ENCODE measurements around the gene SNX9. TPM values are rescaled to one million over a fixed set of nuclear protein-coding genes. Genes with fewer than 3 reads are reported as not detected.

The SNX9 gene
- polyA plus RNA-seq, 1 donor, result 21.2 TPM

DNA sequence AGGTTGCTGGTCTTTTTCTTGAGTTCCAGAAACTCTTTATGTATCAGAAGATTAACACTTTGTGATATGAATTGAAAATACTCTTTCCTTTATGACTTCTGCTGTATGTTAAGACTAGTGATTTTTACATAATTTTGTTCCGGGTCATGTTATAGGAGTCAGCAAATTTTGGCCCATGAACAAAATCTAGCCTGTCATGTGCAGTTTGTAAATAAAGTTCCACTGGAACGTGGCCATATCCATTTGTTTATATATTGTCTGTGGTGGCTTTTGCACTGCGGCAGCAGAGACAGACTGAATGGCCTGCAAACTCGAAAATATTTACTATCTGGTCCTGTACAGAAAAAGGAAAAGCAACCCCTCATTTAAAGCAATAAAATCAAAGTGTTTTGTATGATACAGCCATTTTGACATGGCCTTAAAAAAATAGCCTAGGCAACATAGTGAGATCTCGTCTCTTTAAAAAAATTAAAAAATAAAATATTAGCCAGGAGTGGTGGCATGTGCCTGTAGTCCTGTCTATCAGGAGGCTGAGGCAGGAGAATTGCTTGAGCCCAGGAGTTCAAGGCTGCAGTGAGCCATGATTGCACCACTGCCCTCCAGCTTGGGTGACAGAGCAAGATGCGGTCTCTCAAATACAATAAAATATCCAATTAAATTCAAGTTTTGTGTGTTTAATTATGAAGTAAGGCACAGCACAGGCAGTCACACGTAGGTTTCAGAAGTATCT, 36.9 kb downstream of the SNX9 start:
- no peak for DNase-seq

DNA sequence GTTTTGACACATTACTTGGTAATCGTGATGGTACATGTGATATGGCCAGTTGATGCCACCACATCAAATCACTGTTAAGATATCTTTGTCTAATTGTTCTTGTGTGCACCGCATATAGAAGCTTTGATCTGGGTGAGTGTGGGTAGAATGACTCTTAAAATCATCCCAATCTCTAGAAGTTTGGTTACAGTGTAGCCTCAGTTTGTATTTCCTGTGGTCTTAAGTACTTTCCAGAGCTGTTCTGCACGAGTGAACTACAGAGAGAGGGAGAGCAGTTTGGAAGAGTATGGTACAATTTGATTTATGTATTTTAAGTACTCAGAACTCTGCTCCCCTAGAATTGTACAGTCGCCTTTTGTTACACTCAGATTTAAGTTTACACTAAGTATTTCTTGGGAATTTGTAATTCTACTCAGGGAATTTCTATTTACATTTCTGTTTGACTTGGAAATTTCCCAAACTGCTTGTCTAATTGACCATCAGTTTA, 37.5 kb downstream of the SNX9 start:
- no peak for DNase-seq

DNA sequence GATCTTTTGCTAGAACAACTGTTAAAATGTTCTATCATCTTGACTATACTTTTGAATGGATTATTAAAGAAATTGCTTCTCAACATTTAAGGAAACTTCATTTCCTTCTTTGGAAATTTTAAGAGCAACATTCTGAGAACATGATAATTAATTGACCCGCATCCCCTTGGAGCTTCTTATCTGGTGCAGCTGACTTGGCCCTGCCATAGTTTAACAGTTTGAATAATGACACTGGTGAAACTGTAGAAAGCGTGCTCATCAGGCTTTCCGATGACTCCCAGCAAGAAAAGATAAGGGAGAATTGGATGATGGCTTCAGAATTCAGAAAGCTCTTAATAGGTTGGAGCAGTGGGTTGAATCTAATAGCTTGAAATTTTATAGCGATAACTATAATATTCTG, 38.1 kb downstream of the SNX9 start:
- DNase-seq, result no peak

DNA sequence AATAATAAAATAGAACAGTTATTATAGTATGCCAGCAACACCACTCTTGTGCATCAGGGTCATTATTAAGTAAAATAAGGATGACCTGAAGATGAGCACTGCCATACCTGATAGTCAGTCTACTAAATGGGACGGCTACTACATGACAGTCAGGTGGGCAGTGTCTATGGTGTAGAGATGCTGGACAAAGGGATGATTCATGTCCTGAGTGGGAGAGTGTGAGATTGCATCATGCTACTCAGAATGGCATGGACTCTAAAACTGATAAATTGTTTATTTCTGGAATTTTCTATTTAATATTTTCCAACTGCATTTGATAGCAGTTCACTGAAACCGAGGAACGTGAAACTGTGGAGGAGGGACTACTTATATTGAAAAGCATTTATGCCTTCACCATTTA, 38.8 kb downstream of the SNX9 start:
- no peak for DNase-seq

DNA sequence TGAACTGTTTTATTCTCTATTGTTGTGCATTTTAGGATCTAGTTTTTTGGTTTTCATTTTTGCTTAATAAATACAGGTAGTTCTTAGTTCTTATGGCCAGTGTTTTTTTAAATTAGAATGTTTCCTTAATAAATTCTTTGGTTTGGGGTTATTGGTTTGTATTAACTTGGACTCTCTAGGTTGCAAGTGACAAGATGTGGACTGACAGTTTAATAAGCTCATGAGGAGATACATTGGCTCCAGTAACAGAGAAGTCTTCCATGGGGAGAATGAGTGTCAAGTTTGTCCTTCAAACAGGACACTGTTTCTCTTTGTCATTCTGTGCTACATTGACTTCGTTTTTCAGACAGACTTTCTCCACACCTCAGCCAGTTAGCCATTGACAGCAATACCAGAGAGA, 39.7 kb downstream of the SNX9 start:
- DNase-seq, result no peak

DNA sequence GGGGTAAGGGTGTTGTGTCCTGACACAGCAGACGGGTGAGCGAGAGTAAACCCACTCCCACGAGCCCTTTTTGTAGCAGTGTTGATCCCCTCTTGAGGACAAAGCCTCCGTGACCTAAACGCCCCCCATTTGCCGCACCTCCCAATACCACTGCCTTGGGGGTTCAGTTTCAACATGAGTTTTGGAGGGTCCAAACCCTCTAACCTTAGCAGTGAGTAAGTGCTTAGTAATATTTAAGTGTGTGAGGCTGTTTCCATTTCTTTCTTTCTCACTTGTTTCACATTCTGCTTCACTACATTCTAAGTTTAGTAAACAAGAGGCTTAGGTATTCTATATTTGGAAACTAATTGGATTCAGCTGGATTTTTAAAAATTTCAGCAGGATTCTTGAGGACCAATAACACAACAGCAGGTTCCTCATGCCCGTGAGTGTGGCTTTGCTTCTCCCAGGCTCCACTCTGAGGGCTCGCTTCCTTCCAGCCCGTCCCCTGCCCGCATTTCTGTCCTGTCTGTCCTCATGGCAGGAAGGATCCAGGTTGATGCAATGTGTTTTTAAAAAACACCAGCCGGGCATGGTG, 41.2 kb downstream of the SNX9 start:
- no peak for DNase-seq

DNA sequence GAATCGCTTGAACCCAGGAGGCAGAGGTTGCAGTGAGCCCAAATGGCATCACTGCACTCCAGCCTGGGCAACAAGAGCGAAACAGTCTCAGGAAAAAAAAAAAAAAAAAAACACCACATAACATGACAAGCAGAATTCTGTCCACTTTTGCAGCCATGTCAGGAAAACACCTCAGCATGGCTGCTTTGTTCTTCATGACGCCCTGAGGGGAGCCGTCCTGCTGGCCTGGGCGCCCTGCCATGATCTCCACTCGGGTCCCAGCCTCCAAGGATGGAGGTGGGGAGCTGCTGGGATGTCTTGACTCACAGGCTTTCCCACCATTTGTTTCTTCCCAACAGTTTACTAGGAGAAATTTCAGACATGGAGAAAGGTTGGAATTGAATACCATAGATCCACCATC, 42.2 kb downstream of the SNX9 start:
- DNase-seq, result no peak

DNA sequence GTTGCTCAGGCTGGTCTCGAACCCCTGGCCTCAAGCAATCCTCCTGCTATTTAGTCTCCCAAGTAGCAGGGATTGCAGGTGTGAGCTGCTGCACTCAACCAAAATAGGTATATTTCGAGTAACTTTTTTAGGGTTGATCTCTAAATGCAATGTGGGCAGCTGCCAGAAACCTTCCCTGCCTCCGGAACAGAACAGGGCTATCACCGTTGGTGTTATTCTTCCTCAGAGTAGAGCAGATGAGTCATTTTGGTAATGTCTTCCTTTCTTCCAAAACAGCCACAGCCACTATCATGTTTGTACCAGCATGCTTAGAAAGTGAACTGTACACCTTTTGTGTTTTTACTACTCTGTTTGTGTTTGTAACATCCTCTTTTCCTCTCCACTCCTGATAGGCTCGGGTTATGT, 44.1 kb downstream of the SNX9 start:
- no peak for DNase-seq

DNA sequence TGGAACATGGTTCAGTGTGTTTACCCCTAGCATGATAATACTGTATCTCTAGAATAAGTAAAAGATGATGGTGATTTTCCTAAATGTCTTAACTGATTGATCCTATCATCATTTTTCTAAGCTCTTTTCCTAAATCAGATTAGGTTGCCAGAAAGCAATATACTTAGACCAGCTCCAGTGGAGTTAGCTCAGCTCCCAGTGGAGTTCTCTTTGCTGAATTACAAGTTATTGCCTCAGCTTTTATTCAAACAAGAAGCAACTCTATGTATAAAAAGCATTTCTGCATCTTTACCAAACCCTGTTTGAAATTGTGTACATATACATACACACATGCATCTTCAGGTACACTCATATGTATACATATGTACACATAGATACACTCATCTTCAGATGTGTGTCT, 44.9 kb downstream of the SNX9 start:
- no peak for DNase-seq

DNA sequence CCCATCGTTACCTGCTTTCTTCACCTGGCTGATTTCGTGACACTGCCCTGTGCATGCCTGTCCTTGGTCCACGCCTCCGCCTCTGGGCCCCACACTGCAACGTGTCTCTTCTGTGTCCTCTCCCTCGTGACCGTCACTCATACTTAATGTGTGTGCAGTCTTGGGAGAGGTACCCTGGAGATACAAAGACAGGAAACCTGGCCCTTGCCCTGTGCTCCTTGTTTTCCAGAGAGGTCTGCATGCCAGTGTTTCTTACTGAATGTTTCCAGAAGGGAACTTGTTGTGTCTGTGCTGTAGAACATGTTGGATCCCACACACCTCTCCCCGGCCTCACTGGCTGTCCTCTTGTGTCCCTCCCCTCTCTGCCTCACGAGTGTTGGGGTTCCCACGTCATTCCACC, 45.8 kb downstream of the SNX9 start:
- no peak for DNase-seq

DNA sequence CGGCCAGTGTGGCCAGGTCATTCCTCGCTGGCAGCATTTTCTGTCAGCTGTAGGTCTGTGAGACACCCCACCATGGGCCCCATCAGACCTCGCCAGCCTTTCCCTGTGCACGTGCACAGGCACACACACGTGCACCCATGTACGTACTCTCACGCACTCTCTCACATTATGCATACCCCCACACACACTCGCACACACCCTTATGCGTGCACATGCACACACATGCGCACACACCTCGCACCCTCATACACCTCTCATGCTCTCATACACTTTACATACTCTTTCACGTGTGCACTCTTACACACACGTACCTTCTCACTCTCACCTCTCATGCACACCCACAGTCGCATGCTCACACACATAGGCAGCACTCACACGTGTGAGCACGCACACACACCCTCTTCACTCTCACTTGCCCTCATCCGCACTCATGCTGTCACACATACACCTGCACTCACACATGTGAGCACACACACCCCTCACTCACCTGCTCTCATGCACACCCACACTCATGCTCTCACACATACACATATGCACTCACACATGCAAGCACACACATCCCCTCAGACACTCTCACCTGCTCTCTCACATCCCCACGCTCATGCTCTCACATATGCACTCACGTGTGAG, 46.7 kb downstream of the SNX9 start:
- no peak for DNase-seq

DNA sequence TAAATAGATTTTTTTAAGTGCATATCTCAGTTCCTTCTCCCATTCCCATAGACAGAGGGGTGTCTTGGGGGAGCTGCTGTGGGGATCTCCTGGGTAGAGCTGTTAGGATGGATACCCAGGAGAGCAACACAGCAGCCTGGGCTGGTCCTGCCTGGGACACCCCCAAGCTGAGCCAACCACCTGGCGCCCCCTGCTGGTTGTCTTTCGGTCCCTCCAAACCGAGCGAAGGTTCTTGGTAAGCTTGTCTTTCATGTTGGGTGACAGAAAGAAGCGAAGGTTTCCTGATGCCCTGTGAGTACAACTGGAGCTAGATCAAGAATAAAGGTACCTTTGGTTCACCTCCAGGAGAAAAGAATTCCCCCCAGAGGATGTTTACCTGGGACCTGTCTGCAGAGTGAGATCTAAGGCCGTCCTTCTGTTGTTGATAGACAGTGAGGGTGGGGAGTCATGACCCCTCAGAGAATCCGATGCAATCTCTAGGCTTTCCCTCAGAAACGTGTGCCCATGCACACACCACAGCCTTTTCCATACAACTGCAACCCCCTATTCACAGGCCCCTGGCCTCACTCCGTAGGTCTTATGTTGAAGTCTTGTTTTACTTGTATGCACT, 50.8 kb downstream of the SNX9 start:
- DNase-seq, result peak; percentile 34

DNA sequence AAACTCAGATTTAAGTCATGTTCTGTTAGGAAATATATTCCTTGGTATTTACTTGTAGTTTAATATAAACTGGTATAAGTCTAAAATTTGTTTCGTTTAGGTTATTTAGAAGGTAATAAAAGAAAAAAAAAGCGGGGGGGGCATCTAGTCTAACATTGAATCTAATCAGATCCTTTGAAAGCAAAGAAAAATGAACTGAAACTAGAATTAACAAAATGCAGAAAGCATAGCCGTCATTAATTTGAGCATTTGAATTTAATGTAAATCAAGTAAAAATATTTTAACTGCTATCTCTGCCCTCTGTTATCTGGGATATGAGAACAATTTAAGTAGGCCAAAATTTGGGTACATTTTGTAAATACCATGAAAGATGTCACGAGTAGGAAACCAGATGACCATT, 54.1 kb downstream of the SNX9 start:
- no peak for DNase-seq

DNA sequence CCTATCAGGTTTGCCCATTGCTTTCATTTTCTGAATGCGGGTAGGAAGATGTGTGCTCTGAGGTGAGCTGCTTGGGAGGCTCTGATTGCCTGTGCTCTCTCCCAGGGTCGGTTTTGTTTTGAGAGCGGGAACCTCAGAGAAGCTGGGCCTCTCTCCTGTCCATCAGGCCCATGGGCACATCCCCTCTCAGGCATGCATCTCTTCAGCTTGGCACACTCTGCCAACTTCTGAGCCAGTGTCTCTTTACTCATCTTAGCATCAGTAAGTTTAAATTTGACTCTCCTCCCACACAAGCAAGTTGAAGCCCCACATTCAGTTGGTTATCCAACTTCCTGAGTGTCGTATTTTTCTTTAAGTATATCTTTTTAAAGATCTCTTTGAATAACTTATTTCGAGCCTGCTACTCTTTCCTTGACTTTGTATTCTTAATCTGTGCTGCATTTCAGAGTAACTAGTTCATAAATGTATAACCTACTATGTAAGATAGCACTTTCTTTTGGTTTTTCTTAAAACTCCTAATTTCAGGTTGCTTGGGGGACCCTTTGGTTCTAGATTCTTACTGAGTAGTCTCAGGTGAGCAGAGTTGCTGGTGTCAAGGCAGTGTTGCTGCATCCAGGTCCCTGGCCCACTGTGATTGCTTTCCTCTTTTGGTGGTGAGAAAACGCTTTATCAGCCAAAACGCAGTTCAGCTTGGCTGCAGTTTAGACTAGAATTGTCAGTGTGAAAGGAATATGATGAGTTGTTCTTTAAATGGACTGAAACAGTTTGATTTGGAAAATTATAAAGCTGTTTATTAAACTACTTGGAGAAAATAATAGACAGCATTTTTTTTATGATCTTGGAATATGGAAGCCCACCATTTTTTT, 54.8 kb downstream of the SNX9 start:
- DNase-seq, result no peak

DNA sequence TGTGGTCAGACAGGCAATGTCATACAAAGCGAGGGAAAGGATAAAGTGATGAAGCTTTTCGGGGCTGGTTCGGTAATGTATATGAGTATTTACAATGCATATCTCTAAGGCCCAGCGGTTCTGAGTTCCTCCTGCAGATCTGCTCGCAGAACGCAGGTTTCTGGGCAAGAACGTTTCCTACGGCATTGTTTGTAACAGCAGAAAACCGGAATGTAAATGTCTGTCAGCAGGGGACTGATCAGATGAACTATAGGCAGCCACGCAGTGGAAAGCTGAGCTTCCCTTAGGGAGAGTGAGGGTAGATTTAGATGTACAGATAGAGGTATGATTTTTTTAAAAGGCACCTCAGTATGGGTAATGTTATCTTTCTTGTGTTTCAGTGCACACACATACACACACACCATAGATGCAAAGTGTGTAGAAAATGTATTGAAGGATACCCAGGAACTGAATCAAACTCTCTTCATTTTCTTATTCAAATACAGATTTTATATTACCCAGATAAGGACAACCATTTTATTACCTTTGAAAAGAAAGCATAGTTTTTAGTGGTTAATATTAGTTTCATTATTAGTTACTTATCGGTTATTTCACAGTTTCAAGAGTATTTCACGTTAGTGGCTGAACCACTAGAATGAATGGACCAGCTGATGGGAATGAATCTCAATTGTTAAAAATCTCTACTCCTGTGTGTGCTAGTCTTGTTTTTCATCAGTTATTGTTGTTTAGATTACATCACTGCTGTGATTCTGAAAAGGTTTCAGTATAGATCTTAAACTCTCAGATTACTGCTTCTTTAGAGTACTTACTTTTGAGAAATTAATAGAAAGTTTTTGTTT, 56.2 kb downstream of the SNX9 start:
- no peak for DNase-seq

DNA sequence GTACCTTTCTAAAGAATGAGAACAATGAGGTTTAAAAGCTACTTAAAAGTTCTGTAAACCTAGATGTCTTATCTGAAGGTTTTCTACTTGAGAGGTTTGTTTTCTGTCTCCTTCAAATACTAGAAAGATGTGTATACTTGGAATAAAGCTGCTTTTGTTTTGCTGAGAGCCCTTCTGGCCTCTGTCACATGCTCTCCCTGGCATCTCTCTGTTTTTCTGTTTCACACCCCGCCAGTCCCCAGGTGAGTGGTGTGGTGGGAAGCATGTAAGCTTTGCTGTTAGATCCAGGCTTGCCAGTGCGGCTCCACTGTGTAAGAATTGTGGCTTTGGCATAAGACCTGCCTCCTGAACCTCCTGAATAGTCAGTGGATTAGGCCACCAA, 56.8 kb downstream of the SNX9 start:
- no peak for DNase-seq

DNA sequence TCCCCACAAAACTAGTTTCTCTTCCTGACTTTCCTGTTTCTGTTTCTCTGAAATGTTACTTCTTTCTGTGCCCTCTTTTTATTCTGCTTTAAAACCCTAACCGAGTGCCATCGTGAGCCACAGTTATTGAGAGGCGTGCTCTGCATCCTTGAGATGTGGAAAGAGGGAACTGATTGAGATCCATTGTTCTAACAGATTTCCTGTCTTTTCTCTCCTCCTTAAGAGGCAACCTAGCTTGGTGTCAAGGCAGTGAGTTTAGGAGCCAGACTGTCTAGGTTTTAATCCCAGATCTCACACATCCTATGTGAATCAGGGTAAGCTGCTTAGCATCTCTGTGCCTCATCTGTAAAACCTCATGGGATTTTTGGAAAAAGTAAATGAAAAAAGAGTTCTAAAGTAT, 57.5 kb downstream of the SNX9 start:
- DNase-seq, result no peak

DNA sequence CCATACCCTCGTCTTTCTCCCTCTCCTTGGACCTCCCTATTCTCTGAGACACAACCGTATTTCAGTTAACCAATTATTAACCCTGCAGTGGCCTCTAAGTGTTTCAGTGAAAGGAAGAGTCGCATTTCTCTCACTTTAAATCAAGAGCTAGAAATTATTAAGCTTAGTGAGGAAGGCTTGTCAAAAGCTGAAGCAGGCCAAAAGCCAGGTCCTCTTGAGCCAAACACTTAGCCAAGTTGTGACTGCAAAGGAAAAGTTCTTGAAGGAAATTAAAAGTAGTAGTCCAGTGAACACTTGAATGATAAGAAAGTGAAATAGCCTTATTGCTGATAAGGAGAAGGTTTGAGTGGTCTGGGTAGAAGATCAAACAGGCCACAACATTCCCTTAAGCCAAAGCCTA, 58.3 kb downstream of the SNX9 start:
- DNase-seq, result no peak

DNA sequence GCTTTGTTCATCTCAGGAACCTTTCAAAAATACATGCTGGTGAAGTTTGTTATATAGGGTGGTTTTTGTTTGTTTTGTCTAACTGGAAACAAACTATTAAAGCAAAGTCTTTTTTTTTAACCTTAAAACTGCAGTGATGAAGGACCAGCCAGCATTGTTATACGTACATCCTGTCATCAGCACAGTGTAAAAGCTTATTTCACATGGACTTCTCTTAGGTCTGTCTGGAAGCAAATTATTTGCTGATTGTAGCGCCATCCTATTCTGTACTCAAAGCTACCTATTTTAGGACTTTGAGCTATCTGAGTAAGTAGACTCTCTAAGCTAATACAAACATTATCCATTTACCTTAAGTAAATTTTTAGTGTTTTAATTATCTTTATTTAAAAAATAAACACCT, 61.7 kb downstream of the SNX9 start:
- no peak for DNase-seq

DNA sequence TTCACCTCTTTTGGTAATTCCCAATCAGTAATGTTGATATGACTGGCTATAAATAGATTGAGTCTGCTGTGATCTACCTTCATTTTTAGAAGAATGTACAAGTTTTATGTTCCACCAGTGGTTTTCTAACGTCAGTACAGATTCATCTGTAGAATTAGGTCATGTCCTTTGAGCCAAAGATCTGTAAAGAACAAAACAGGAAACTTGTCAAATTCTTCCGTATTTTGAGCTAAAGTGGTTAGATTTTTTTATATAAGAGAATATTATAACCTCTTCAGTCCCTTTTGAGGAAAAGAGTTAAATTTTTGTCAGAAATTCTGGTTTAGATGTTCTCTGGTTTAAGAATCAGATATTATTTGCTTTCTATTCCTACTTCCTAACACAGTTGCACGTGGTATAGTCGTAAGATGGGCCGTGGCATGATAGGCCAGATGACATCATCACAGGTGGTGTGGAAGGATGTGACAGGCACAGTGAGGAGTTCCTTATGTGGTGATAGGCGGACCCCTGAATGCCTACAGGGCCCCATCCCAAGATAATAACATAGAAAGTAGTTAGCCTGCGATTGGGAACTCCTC, 62.3 kb downstream of the SNX9 start:
- no peak for DNase-seq

DNA sequence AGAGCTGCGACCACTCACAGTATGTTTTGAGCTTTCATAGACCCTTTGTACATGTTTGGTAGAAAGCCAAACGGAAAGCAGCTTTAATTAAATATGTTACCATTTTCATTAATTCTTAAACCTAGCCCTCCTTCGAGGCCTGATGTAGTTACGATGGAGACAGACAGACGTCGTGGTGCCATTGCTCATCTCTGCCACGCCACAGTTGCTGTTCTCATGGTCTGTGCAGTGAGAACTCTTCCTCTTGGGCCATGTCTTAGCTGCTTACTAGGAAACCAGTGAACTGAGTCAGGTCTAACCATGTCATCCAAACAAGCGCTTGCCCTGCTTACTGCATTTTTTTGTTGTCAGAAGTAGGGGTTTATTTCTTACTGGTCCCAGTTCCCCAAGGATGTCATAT, 62.8 kb downstream of the SNX9 start:
- no peak for DNase-seq
